GM12864 (cell line): Measurements from ENCODE around the gene TCF12.

Source experiments
- DNase-seq: peaks from one replicate; pipeline ENCODE4 v3.0.0-alpha.2; 2011; ENCODE audit warnings: low read depth
- H3K4me3 ChIP-seq: 2 replicates; pipeline ENCODE4 v1.5.1; 2011; ENCODE audit warnings: mild to moderate bottlenecking, low read depth, low read length, control low read depth
- TF ChIP-seq, protein P1 (sequence below): IDR thresholded peaks from 2 replicates; pipeline ENCODE4 v1.5.1; 2011; ENCODE audit warnings: low read depth, mild to moderate bottlenecking, moderate library complexity, low read length, control low read depth, inconsistent platforms; ENCODE audit errors: missing control alignments

TCF12 gene

DNA sequence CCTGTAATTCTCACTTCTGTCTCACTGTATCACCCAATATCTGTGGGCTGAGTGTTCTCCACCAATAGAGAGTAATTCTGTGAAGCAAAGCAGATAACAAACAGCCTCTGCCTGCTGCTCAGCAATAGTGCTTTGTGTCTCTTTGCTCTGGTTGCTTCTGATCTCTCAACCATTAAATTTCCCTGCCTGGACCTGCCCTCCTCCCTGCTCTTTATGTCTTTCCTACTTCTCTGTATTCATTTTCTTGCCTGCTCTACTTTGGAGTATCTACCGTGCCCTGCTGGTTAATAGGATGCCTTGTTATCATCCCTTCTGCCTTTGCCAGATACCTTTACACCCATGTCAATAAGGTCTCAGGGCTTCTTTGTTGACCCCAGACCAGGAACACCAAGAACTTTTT, 355.0 kb downstream of the TCF12 start:
- H3K4me3 ChIP-seq: no peak overlapping the region
- TF ChIP-seq, protein P1, sequence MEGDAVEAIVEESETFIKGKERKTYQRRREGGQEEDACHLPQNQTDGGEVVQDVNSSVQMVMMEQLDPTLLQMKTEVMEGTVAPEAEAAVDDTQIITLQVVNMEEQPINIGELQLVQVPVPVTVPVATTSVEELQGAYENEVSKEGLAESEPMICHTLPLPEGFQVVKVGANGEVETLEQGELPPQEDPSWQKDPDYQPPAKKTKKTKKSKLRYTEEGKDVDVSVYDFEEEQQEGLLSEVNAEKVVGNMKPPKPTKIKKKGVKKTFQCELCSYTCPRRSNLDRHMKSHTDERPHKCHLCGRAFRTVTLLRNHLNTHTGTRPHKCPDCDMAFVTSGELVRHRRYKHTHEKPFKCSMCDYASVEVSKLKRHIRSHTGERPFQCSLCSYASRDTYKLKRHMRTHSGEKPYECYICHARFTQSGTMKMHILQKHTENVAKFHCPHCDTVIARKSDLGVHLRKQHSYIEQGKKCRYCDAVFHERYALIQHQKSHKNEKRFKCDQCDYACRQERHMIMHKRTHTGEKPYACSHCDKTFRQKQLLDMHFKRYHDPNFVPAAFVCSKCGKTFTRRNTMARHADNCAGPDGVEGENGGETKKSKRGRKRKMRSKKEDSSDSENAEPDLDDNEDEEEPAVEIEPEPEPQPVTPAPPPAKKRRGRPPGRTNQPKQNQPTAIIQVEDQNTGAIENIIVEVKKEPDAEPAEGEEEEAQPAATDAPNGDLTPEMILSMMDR: no peak
- DNase-seq: no peak

DNA sequence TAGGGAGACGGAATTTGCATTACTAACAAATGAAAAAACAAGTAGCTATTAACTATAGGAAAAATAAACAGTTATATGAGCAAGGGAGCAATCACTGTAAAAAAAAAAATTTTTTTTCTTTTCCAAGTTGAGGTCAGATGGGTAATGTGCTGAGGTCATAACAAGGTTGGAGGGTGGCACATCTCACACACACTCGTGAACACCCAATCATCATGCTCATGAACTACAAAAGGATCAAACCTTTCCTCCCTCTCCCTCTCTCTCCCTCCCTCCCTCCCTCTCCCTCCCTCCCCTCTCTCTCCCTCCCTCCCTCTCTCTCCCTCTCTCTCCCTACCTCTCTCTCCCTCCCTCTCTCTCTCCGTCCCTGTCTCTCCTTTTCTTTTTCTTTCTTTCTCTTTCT, 360.0 kb downstream of the TCF12 start:
- TF ChIP-seq, protein P1: no peak
- H3K4me3 ChIP-seq: no peak overlapping the region
- no peak for DNase-seq

DNA sequence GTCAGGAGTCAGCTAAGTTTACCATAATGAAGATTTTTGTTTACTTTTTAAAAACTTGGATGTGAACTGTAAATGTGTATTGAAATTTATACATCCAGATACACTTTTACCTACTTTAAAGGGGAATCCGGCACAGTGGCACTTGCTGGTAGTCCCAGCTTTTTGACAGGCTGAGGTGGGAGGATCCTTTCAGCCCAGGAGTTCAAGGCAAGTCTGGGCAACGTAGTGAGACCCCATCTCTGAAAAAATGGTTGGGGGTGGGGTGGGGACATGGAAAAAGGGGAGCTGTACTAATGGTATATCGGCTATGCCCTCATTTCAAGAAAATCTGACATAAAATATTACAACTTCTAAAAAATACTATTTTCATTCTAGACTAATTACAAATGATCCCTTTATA, 362.0 kb downstream of the TCF12 start:
- TF ChIP-seq, protein P1: no peak
- no peak for DNase-seq
- no peak overlapping the region for H3K4me3 ChIP-seq

DNA sequence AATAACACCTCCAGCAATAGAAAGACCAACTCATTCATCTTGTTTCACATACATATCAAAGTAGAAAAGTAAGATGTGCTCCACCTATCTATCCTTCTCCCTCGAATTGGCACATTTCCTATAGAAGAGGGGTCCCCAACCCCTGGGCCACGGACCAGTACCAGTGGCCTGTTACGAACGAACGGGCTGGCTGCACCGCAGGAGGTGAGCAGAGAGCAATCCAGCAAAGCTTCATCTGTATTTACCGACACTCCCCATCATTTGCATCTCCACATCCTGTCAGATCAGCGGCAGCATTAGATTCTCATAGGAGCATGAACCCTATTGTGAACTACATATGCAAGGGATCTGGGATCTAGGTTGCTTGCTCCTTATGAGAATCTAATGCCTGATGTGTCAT, 362.9 kb downstream of the TCF12 start:
- TF ChIP-seq, protein P1: no peak
- no peak overlapping the region for H3K4me3 ChIP-seq

DNA sequence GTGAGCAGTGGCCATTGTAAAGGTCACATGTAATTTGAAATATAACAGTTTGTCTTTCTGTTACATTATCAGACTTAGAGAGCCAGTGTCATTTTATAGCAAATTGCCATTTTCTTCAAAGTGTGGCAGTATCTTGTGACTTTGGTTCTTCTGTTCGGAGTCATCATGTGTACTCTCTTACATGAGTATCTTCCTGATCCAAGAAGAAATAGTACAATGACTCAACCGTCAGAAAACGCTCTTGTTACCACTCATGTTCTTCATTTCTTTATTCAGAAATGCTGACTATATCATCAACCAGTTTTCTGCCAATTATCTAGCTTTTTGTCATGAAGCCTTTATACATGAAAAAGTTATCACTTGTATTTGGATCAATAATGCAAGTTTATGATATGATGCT, 364.2 kb downstream of the TCF12 start:
- DNase-seq: no peak
- TF ChIP-seq, protein P1: no peak

More for the DNA sequence above, 362.9 kb downstream of the TCF12 start:
- no peak for DNase-seq

DNA sequence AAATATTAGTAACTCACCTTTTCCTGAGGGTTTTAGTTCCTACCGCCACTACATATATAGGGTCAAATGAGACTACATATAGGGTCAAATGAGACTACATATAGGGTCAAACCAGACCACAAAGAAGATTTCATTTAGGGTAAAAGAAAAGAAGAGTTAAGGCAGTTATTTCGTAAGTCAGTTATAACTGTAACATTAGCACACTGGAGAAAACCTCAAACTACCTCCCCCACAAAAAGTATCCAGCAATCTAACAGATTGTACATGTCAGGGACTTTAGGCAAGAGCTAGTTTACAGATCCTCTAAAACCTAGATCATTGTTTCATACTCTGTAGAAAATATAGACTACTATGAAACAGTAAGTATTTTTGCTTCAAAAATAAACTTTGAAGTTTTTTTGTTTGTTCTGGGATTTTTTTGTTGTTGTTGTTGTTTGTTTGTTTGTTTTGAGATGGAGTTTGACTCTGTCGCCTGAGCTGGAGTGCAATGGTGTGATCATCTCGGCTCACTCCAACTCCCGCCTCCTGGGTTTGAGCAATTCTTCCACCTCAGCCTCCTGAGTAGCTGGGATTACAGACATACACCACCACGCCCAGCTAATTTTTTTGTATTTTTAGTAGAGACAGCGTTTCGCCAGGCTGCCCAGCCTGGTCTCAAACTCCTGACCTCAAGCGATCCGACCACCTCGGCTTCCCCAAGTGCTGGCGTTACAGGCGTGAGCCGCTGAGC, 365.5 kb downstream of the TCF12 start:
- TF ChIP-seq, protein P1: no peak
- DNase-seq: no peak
- H3K4me3 ChIP-seq: no peak overlapping the region

More for the DNA sequence above, 364.2 kb downstream of the TCF12 start:
- H3K4me3 ChIP-seq: no peak overlapping the region

DNA sequence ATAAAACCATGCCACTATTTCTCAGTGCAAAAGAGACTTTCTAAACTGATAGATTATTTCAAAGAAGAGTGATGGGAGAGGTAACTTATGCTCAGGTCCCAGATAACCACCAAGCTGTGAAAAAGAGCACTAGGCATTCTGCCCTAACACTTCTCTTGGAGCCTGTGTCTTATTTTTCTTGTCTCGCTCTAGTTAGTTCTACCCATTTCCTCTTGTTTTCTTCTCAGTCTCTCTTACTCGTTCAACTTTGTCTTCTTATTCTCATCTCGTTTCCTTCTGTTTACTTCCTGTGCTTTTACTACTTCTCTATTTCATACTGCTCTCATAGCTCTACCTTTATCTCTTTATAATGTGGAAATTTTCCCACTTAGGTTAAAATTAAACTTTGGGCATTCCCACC, 366.1 kb downstream of the TCF12 start:
- DNase-seq: no peak
- TF ChIP-seq, protein P1: no peak
- H3K4me3 ChIP-seq: no peak overlapping the region
